ENCODE results near the gene TOGARAM2. TPM values are rescaled to one million over a fixed set of nuclear protein-coding genes. Genes with fewer than 3 reads are reported as not detected.

The TOGARAM2 gene
- total RNA-seq, 2 donors from 2014 or later = 4.0 to 4.3 TPM

GRCh38 chr2:29009711-29010677 is 28.9 kb downstream of the TOGARAM2 start:
- no peak for ATAC-seq (replicated peaks in 1 of 2)

GRCh38 chr2:29010946-29011345 is 29.8 kb downstream of the TOGARAM2 start:
- peak overlapping the region; percentile 83 for H3K27ac Mint-ChIP-seq
- no peaks in the 10 kb centered on the region for H3K27me3 Mint-ChIP-seq (ENCODE audit: low read depth)
- no peaks in the 10 kb centered on the region for H3K9me3 Mint-ChIP-seq
- peak in 1 of 2 donors; percentile 14 for ATAC-seq (replicated peaks in 1 of 2)
- peak; percentile 42 to 52 for DNase-seq
- peaks cover 70% of the 10 kb centered on the region for H3K4me1 Mint-ChIP-seq (ENCODE audit: low read depth)
- H3K4me3 Mint-ChIP-seq = peak overlapping the region; percentile 77 to 78
- H3K36me3 Mint-ChIP-seq (ENCODE audit: insufficient read depth in 2 of 2) = no peaks in the 10 kb centered on the region

More at GRCh38 chr2:29009711-29010677, 28.9 kb downstream of the TOGARAM2 start:
- Mint-ChIP-seq H3K27me3 (ENCODE audit: low read depth) (no peaks in the 10 kb centered on the region), H3K36me3 (ENCODE audit: insufficient read depth in 2 of 2) (no peaks in the 10 kb centered on the region), H3K4me1 (ENCODE audit: low read depth) (peaks cover 60% of the 10 kb centered on the region), H3K27ac (peak overlapping the region; percentile 75), H3K4me3 (peak overlapping the region; percentile 77 to 78), H3K9me3 (no peaks in the 10 kb centered on the region)
- DNase-seq = no peak

- peak overlapping the region; percentile 77 to 78 for H3K4me3 Mint-ChIP-seq
- no peaks in the 10 kb centered on the region for H3K36me3 Mint-ChIP-seq (ENCODE audit: insufficient read depth in 2 of 2)
- H3K27me3 Mint-ChIP-seq (ENCODE audit: low read depth) = no peaks in the 10 kb centered on the region
- peak; percentile 16 to 39 for ATAC-seq (replicated peaks in 1 of 2)
- no peaks in the 10 kb centered on the region for H3K9me3 Mint-ChIP-seq
- DNase-seq = peak; percentile 66 to 75
- H3K4me1 Mint-ChIP-seq (ENCODE audit: low read depth) = peaks cover 73% of the 10 kb centered on the region
- H3K27ac Mint-ChIP-seq = peak overlapping the region; percentile 83
Measured at GRCh38 chr2:29011418-29012060, 30.4 kb downstream of the TOGARAM2 start.

- peak overlapping the region in 1 of 2 donors; percentile 77 for H3K4me3 Mint-ChIP-seq
Measured at GRCh38 chr2:29012211-29012681, 31.1 kb downstream of the TOGARAM2 start.

GRCh38 chr2:29013057-29013780 is 32.1 kb downstream of the TOGARAM2 start:
- Mint-ChIP-seq H3K27me3 (ENCODE audit: low read depth) (no peaks in the 10 kb centered on the region), H3K4me3 (peak overlapping the region; percentile 95 to 96), H3K4me1 (ENCODE audit: low read depth) (peaks cover 79% of the 10 kb centered on the region), H3K27ac (peak overlapping the region; percentile 93), H3K9me3 (no peaks in the 10 kb centered on the region), H3K36me3 (ENCODE audit: insufficient read depth in 2 of 2) (no peaks in the 10 kb centered on the region)
- DNase-seq (no peak), ATAC-seq (replicated peaks in 1 of 2) (no peak)

More at GRCh38 chr2:29012211-29012681, 31.1 kb downstream of the TOGARAM2 start:
- DNase-seq = peak; percentile 28 to 49
- Mint-ChIP-seq H3K36me3 (ENCODE audit: insufficient read depth in 2 of 2) (no peaks in the 10 kb centered on the region), H3K27ac (no peak overlapping the region), H3K9me3 (no peaks in the 10 kb centered on the region), H3K4me1 (ENCODE audit: low read depth) (peaks cover 73% of the 10 kb centered on the region), H3K27me3 (ENCODE audit: low read depth) (no peaks in the 10 kb centered on the region)
- no peak for ATAC-seq (replicated peaks in 1 of 2)

- Mint-ChIP-seq H3K27me3 (ENCODE audit: low read depth) (no peaks in the 10 kb centered on the region), H3K9me3 (no peaks in the 10 kb centered on the region), H3K27ac (peak overlapping the region; percentile 99), H3K36me3 (ENCODE audit: insufficient read depth in 2 of 2) (no peaks in the 10 kb centered on the region), H3K4me1 (ENCODE audit: low read depth) (peaks cover 74% of the 10 kb centered on the region), H3K4me3 (peak overlapping the region; percentile 95 to 96)
- DNase-seq (peak; percentile 37 to 40), ATAC-seq (replicated peaks in 1 of 2) (peak; percentile 25 to 36)
Measured at GRCh38 chr2:29014331-29014730, 33.2 kb downstream of the TOGARAM2 start.

- H3K36me3 Mint-ChIP-seq (ENCODE audit: insufficient read depth in 2 of 2) = no peaks in the 10 kb centered on the region
- H3K27me3 Mint-ChIP-seq (ENCODE audit: low read depth) = no peaks in the 10 kb centered on the region
- H3K27ac Mint-ChIP-seq = peak overlapping the region; percentile 99
- H3K9me3 Mint-ChIP-seq = no peaks in the 10 kb centered on the region
- ATAC-seq (replicated peaks in 1 of 2) = peak; percentile 84 to 90
- peak overlapping the region; percentile 95 to 96 for H3K4me3 Mint-ChIP-seq
- peak; percentile 76 to 77 for DNase-seq
- H3K4me1 Mint-ChIP-seq (ENCODE audit: low read depth) = peaks cover 68% of the 10 kb centered on the region
Measured at GRCh38 chr2:29014811-29015421, 33.8 kb downstream of the TOGARAM2 start.

GRCh38 chr2:29015701-29016470 is 34.8 kb downstream of the TOGARAM2 start:
- ATAC-seq (replicated peaks in 1 of 2) = no peak
- no peaks in the 10 kb centered on the region for H3K9me3 Mint-ChIP-seq
- H3K36me3 Mint-ChIP-seq (ENCODE audit: insufficient read depth in 2 of 2) = no peaks in the 10 kb centered on the region
- DNase-seq = no peak
- peak overlapping the region; percentile 99 for H3K27ac Mint-ChIP-seq
- no peaks in the 10 kb centered on the region for H3K27me3 Mint-ChIP-seq (ENCODE audit: low read depth)
- H3K4me1 Mint-ChIP-seq (ENCODE audit: low read depth) = peaks cover 58% of the 10 kb centered on the region
- H3K4me3 Mint-ChIP-seq = peak overlapping the region; percentile 95 to 96

GRCh38 chr2:29016504-29016903 is 35.4 kb downstream of the TOGARAM2 start:
- no peaks in the 10 kb centered on the region for H3K36me3 Mint-ChIP-seq (ENCODE audit: insufficient read depth in 2 of 2)
- H3K27me3 Mint-ChIP-seq (ENCODE audit: low read depth) = no peaks in the 10 kb centered on the region
- H3K4me3 Mint-ChIP-seq = peak overlapping the region in 1 of 2 donors; percentile 20
- DNase-seq (no peak), ATAC-seq (replicated peaks in 1 of 2) (no peak)
- H3K27ac Mint-ChIP-seq = peak overlapping the region; percentile 12
- H3K4me1 Mint-ChIP-seq (ENCODE audit: low read depth) = peaks cover 52% of the 10 kb centered on the region
- no peaks in the 10 kb centered on the region for H3K9me3 Mint-ChIP-seq

GRCh38 chr2:29017716-29018435 is 36.8 kb downstream of the TOGARAM2 start:
- no peaks in the 10 kb centered on the region for H3K36me3 Mint-ChIP-seq (ENCODE audit: insufficient read depth in 2 of 2)
- peak overlapping the region in 1 of 2 donors; percentile 10 for H3K4me3 Mint-ChIP-seq
- peaks cover 42% of the 10 kb centered on the region for H3K4me1 Mint-ChIP-seq (ENCODE audit: low read depth)
- no peak for DNase-seq
- H3K27ac Mint-ChIP-seq = peak overlapping the region; percentile 70
- no peak for ATAC-seq (replicated peaks in 1 of 2)
- H3K9me3 Mint-ChIP-seq = no peaks in the 10 kb centered on the region
- H3K27me3 Mint-ChIP-seq (ENCODE audit: low read depth) = no peaks in the 10 kb centered on the region

- no peak overlapping the region for H3K27ac Mint-ChIP-seq
- H3K27me3 Mint-ChIP-seq (ENCODE audit: low read depth) = no peaks in the 10 kb centered on the region
- peaks cover 8% of the 10 kb centered on the region for H3K4me1 Mint-ChIP-seq (ENCODE audit: low read depth)
- no peaks in the 10 kb centered on the region for H3K36me3 Mint-ChIP-seq (ENCODE audit: insufficient read depth in 2 of 2)
- DNase-seq (no peak), ATAC-seq (replicated peaks in 1 of 2) (no peak)
- no peaks in the 10 kb centered on the region for H3K9me3 Mint-ChIP-seq
- no peak overlapping the region for H3K4me3 Mint-ChIP-seq
Measured at GRCh38 chr2:29021886-29022285, 40.8 kb downstream of the TOGARAM2 start.

All from activated T-cell treated with anti-CD3 and anti-CD28 coated beads, Interleukin-2, amount 50 U/mL, for 72 hours (primary cell).